Panc1 (cell line): ENCODE data around the gene ALDH3A1. TPM values are rescaled to one million over a fixed set of nuclear protein-coding genes. Genes with fewer than 3 reads are reported as not detected.
A peak's percentile ranks its signal among the peaks of the same experiment; 100 is the strongest.

Experiments used
- ATAC-seq: fragments of 200-7000 bp; cut with Tn5 transposase; 2 replicates; pipeline ENCODE4 v1.9.1; 2020; ENCODE audit warnings: mild to moderate bottlenecking, moderate library complexity
- Bru-seq: library from RNA; stranded (reverse); fragments of 400-500 nt; gene quantifications from one replicate; lab custom pipeline; 2021; lab: Mats Ljungman, UMichigan
- BruChase-seq, 2 experiments: library from RNA; stranded (reverse); fragments of 400-500 nt; gene quantifications; one replicate each; lab custom pipeline; 2021; lab: Mats Ljungman, UMichigan
- BruUV-seq: library from RNA; stranded (reverse); fragments of 400-500 nt; replicated peaks from 2 replicates; lab custom pipeline; 2021; lab: Mats Ljungman, UMichigan
- CTCF ChIA-PET: fragments of 300-600 bp; sonication (Branson Sonifier 250); formaldehyde crosslinking; loops from one replicate; lab custom pipeline; 2022; ENCODE audit warnings: antibody characterized with exemption; lab: Charles Lee
- POLR2A ChIA-PET: fragments of 300-600 bp; sonication (Branson Sonifier 250); formaldehyde crosslinking; loops from one replicate; lab custom pipeline; 2022; ENCODE audit warnings: antibody characterized with exemption; lab: Charles Lee
- DNase-seq: peaks from one replicate; pipeline ENCODE4 v3.0.0-alpha.2; 2010; ENCODE audit warnings: low read depth, low spot score
- H3K27ac ChIP-seq: 2 replicates; pipeline ENCODE4 v1.5.1; 2011; ENCODE audit warnings: mild to moderate bottlenecking, low read length, inconsistent platforms
- H3K27me3 ChIP-seq: fragments of 200-500 bp; sonication (Bioruptor generic); 2 replicates; pipeline ENCODE4 v1.6.0; 2014; ENCODE audit warnings: low read length, inconsistent platforms; ENCODE audit not compliant: control insufficient read depth, insufficient read depth
- H3K36me3 ChIP-seq: fragments of 200-500 bp; sonication (Bioruptor generic); 2 replicates; pipeline ENCODE4 v1.5.1; 2014; ENCODE audit warnings: inconsistent platforms, mild to moderate bottlenecking, low read length, moderate library complexity; ENCODE audit not compliant: control insufficient read depth, insufficient read depth
- H3K4me1 ChIP-seq: 2 replicates; pipeline ENCODE4 v1.5.1; 2011; ENCODE audit warnings: inconsistent platforms, mild to moderate bottlenecking, low read length, moderate library complexity; ENCODE audit not compliant: control insufficient read depth, insufficient read depth
- H3K4me3 ChIP-seq, 2 experiments: 2 replicates each; pipeline ENCODE4 v1.5.1; 2011 to 2012; ENCODE audit warnings: low read depth in 2 of 2, low read length in 2 of 2, mild to moderate bottlenecking in 2 of 2, inconsistent platforms in 1 of 2, moderate library complexity in 1 of 2
- H3K9me3 ChIP-seq: fragments of 200-500 bp; sonication (Bioruptor generic); 2 replicates; pipeline ENCODE4 v1.5.1; 2014; ENCODE audit warnings: low read depth, mild to moderate bottlenecking, inconsistent platforms, low read length, moderate library complexity; ENCODE audit not compliant: control insufficient read depth, insufficient read depth
- POLR2AphosphoS5 ChIP-seq: IDR thresholded peaks from 2 replicates; pipeline ENCODE4 v1.6.1; 2012; ENCODE audit warnings: mild to moderate bottlenecking, low read depth, low read length, moderate library complexity
- SIN3A ChIP-seq: IDR thresholded peaks from 2 replicates; pipeline ENCODE4 v1.6.1; 2012; ENCODE audit warnings: low read depth, mild to moderate bottlenecking, low read length, moderate library complexity, borderline replicate concordance; ENCODE audit not compliant: insufficient read depth
- TCF7L2 ChIP-seq: IDR thresholded peaks from 2 replicates; pipeline ENCODE4 v1.6.1; 2011; ENCODE audit warnings: mild to moderate bottlenecking, low read depth, low read length, inconsistent platforms
- in situ Hi-C: cut with HindIII; loops from 2 replicates; pipeline ENCODE4 v1.10.0; 2016; ENCODE audit warnings: low sequenced_read_pairs, low pct_unique_long_range_greater_than_20kb
- intact Hi-C: fragments of 100-400 bp; cut with micrococcal nuclease; formaldehyde crosslinking; loops from one replicate; pipeline ENCODE4 v1.10.0; 2022; ENCODE audit not compliant: unreplicated experiment
- long read RNA-seq: library from polyadenylated mRNA; unstranded; transcript quantifications from one replicate; pipeline ENCODE4 v2.0.0, GENCODE V29; 2021; ENCODE audit not compliant: unreplicated experiment
- polyA plus RNA-seq: library from polyadenylated mRNA; unstranded; fragments of >200 nt; gene quantifications from one replicate; pipeline ENCODE4 v1.2.1, GENCODE V29; 2012; ENCODE audit warnings: missing spikeins; ENCODE audit not compliant: insufficient read length
- total RNA-seq: library from RNA; stranded (reverse); gene quantifications from one replicate; pipeline ENCODE4 v1.2.1, GENCODE V29; 2021; ENCODE audit not compliant: unreplicated experiment
- TF ChIP-seq, protein P1 (sequence below): fragments of 450-650 bp; IDR thresholded peaks from 2 replicates; pipeline ENCODE4 v1.5.1; 2017; ENCODE audit warnings: mild to moderate bottlenecking
- TF ChIP-seq, protein P2 (sequence below), 2 experiments: IDR thresholded peaks; 2 replicates each; pipeline ENCODE4 v1.6.1; 2011 to 2012; ENCODE audit warnings: low read depth in 2 of 2, control low read depth in 1 of 2, low read length in 1 of 2, mild to moderate bottlenecking in 1 of 2, moderate library complexity in 1 of 2; ENCODE audit not compliant: insufficient read depth in 1 of 2

Gene ALDH3A1
- total RNA-seq (0.21 TPM), Bru-seq, nascent RNA (not detected), BruChase-seq, experiment 1, labeled RNA remaining after a 2-hour chase (percentile 8 among the genes with signal in this experiment), BruChase-seq, experiment 2, labeled RNA remaining after a 6-hour chase (not detected)
- not detected for polyA plus RNA-seq
- long read RNA-seq: 0 reads

DNA sequence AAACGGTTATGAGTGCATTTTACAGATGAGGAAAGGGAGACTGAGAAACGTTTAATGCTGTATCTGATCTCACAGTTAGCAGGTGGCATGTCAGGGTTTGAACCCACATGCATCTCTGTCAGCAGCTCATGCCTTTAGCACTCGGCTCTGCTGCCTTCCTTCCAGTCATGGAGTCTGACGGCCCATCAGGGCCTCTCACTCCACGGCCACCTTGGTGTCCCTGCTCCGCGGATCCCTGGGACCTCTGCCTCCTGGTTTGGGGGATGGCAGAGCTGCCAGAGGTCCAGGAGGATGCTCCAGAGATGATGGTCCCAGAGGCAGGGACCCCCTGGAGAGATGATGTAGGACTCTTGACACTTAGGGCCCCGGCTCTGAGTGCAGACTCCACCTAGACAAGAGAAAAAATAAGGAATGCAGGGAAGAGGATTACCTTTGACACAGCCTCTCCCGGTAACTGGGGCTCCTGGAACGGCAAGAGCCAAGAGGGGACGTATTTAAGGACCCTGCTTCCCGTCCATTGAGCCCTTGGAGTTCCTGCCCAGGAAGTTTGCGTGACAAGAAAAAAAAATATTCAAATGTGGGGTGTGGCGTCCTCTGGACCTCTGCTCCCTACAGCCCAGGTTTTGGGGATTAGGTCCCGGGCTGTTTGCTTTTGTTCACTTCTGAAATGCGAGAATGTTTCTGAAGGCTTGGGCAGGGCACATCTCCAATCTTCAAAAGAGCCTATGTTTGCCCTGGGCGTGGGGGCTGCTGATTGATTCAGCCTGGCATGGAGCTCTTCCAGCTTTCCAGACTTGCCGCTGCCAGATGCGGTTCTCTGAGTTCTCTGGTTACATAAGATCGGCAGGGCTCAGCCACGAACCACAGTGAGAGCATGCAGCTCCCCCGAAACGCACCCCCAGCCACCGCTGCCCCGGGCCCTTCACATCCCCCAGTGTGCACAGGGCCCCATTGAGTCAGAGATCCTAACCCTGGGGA, at the start of gene ALDH3A1:
Gene ALDH3A1, minus strand, starts transcription at position 470 of the 978 bp plus-strand sequence. CDS start 3,169 bp downstream, outside the sequence.
- no peak for ATAC-seq
- intact Hi-C loops (no loop called here), in situ Hi-C loops (no loop called here)
- ChIA-PET CTCF (interaction anchor here (0.6 kb wide), 1 partner anchor 779 kb away, joined by 5 read pairs; no protein-coding TSS in a partner anchor), POLR2A (no interaction called here)
- Histone ChIP-seq H3K4me1 (peaks cover 7% of the 10 kb centered on the region), H3K27me3 (no peaks in the 10 kb centered on the region), H3K36me3 (no peaks in the 10 kb centered on the region), H3K9me3 (no peaks in the 10 kb centered on the region), H3K4me3 (no peak within 1 kb of the TSS), H3K27ac (no peak within 1 kb of the TSS)
- DNase-seq: no peak
- TF ChIP-seq SIN3A (no peak), TCF7L2 (0 out of 2 replicates have a peak, but pooled peaks have one; percentile 34)
- no TSS peak for BruUV-seq

DNA sequence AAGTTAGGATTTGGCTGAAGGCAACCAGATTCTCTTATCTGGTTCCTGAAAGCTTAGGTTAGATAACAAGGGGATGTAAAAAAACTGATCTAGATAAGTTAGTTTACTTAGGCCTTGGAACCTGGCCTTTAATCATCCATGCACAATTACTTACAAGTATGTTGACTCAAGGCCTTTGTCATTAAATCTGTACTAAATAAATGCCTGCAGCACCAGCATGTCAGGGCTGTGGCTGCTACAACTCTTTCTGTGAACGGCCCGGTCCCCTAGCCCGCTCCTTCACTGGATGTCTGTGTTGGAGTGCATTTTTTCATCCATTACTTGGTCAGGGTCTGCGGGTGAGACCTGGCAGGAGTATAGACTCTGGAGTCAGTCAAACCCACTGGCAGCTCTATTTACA, 48.4 kb upstream of the ALDH3A1 start:
- H3K9me3 ChIP-seq: no peaks in the 10 kb centered on the region
- ChIA-PET POLR2A (no interaction called here), CTCF (no interaction called here)
- DNase-seq: no peak
- no peak for ATAC-seq
- TF ChIP-seq, protein P1, sequence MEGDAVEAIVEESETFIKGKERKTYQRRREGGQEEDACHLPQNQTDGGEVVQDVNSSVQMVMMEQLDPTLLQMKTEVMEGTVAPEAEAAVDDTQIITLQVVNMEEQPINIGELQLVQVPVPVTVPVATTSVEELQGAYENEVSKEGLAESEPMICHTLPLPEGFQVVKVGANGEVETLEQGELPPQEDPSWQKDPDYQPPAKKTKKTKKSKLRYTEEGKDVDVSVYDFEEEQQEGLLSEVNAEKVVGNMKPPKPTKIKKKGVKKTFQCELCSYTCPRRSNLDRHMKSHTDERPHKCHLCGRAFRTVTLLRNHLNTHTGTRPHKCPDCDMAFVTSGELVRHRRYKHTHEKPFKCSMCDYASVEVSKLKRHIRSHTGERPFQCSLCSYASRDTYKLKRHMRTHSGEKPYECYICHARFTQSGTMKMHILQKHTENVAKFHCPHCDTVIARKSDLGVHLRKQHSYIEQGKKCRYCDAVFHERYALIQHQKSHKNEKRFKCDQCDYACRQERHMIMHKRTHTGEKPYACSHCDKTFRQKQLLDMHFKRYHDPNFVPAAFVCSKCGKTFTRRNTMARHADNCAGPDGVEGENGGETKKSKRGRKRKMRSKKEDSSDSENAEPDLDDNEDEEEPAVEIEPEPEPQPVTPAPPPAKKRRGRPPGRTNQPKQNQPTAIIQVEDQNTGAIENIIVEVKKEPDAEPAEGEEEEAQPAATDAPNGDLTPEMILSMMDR: no peak
- BruUV-seq: no TSS peak
- no peak overlapping the region for H3K27ac ChIP-seq
- H3K4me3 ChIP-seq: no peak overlapping the region
- H3K4me1 ChIP-seq: no peaks in the 10 kb centered on the region
- in situ Hi-C loops (no loop called here), intact Hi-C loops (no loop called here)
- H3K36me3 ChIP-seq: peaks cover 9% of the 10 kb centered on the region
- H3K27me3 ChIP-seq: no peaks in the 10 kb centered on the region

DNA sequence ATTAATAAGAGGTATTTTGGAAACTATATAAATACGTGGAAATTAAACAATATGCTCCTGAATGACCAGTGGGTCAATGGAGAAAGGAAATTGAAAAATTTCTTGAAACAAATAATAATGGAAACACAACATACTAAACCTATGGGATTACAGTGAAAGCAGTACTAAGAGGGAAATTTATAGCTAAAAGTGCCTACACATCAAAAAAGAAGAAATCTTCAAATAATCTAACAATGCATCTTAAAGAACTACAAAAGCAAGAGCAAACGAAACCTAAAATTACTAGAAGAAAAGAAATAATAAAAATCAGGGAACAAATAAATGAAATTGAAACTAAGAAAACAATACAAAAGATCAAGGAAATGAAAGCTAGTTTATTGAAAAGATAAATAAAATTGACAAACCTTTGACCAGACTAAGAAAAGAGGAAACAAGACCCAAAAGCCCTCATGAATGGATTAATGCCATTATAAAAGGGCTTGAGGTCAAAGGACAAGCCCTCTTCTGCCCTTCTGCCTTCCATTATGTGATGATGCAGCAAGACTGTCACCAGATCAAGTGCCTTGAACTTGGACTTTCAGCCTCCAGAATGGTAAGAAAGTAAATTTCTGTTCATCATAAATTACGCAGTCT, 43.9 kb upstream of the ALDH3A1 start:
- no peak for TF ChIP-seq TCF7L2
- TF ChIP-seq, protein P1: no peak
- no peak for TF ChIP-seq POLR2AphosphoS5
- TF ChIP-seq, protein P2, sequence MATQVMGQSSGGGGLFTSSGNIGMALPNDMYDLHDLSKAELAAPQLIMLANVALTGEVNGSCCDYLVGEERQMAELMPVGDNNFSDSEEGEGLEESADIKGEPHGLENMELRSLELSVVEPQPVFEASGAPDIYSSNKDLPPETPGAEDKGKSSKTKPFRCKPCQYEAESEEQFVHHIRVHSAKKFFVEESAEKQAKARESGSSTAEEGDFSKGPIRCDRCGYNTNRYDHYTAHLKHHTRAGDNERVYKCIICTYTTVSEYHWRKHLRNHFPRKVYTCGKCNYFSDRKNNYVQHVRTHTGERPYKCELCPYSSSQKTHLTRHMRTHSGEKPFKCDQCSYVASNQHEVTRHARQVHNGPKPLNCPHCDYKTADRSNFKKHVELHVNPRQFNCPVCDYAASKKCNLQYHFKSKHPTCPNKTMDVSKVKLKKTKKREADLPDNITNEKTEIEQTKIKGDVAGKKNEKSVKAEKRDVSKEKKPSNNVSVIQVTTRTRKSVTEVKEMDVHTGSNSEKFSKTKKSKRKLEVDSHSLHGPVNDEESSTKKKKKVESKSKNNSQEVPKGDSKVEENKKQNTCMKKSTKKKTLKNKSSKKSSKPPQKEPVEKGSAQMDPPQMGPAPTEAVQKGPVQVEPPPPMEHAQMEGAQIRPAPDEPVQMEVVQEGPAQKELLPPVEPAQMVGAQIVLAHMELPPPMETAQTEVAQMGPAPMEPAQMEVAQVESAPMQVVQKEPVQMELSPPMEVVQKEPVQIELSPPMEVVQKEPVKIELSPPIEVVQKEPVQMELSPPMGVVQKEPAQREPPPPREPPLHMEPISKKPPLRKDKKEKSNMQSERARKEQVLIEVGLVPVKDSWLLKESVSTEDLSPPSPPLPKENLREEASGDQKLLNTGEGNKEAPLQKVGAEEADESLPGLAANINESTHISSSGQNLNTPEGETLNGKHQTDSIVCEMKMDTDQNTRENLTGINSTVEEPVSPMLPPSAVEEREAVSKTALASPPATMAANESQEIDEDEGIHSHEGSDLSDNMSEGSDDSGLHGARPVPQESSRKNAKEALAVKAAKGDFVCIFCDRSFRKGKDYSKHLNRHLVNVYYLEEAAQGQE (IDR thresholded peaks at IDR 0.05; ENCODE audit: insufficient read depth in 1 of 2, low read depth in 2 of 2, low read length in 1 of 2): no peak
- no peak for TF ChIP-seq SIN3A
- Histone ChIP-seq H3K36me3 (no peaks in the 10 kb centered on the region), H3K9me3 (no peaks in the 10 kb centered on the region), H3K27me3 (no peaks in the 10 kb centered on the region), H3K4me3 (no peak overlapping the region), H3K27ac (no peak overlapping the region), H3K4me1 (no peaks in the 10 kb centered on the region)
- intact Hi-C loops (no loop called here), in situ Hi-C loops (no loop called here)
- no peak for ATAC-seq
- no TSS peak for BruUV-seq
- ChIA-PET CTCF (interaction anchor here (0.7 kb wide), 2 partner anchors 25 to 306 kb away, joined by 3 to 4 read pairs; no protein-coding TSS in a partner anchor), POLR2A (interaction anchor here (0.7 to 0.8 kb wide), 2 partner anchors 126 to 177 kb away, joined by 3 to 11 read pairs; no protein-coding TSS in a partner anchor)
- DNase-seq: no peak
